ENCODE results near the gene PAK5.

Gene PAK5

GRCh38 chr20:9838378-9839295, at the start of gene PAK5:
Gene PAK5 (minus strand): TSS chr20:9839076. CDS start chr20:9644328, 194,748 bp downstream.
- DNase-seq (ENCODE audit: low spot score), result peak; percentile 89

GRCh38 chr20:9887706-9888105, 48.8 kb upstream of the PAK5 start:
- no peak for DNase-seq (ENCODE audit: low spot score)

GRCh38 chr20:9886227-9886626, 47.4 kb upstream of the PAK5 start:
- DNase-seq (ENCODE audit: low spot score), result no peak

- no peak for DNase-seq (ENCODE audit: low spot score)
Observed at GRCh38 chr20:9884666-9885065, 45.8 kb upstream of the PAK5 start.

GRCh38 chr20:9884061-9884460, 45.2 kb upstream of the PAK5 start:
- DNase-seq (ENCODE audit: low spot score), result peak; percentile 51

GRCh38 chr20:9877932-9878495, 39.1 kb upstream of the PAK5 start:
- DNase-seq (ENCODE audit: low spot score), result no peak

GRCh38 chr20:9867196-9867980, 28.5 kb upstream of the PAK5 start:
- peak; percentile 60 for DNase-seq (ENCODE audit: low spot score)

GRCh38 chr20:9852566-9852965, 13.7 kb upstream of the PAK5 start:
- no peak for DNase-seq (ENCODE audit: low spot score)

GRCh38 chr20:9839626-9840025, 750 bp upstream of the PAK5 start:
- DNase-seq (ENCODE audit: low spot score), result no peak

- DNase-seq (ENCODE audit: low spot score), result peak; percentile 70
Observed at GRCh38 chr20:9838035-9838377, 870 bp downstream of the PAK5 start.

GRCh38 chr20:9837634-9838033, 1.2 kb downstream of the PAK5 start:
- DNase-seq (ENCODE audit: low spot score), result peak; percentile 61

GRCh38 chr20:9835302-9835701, 3.6 kb downstream of the PAK5 start:
- DNase-seq (ENCODE audit: low spot score), result peak; percentile 63

- DNase-seq (ENCODE audit: low spot score), result no peak
Observed at GRCh38 chr20:9831032-9831431, 7.8 kb downstream of the PAK5 start.

- DNase-seq (ENCODE audit: low spot score), result no peak
Observed at GRCh38 chr20:9829835-9830234, 9.0 kb downstream of the PAK5 start.

- DNase-seq (ENCODE audit: low spot score), result no peak
Observed at GRCh38 chr20:9817654-9818053, 21.2 kb downstream of the PAK5 start.

- peak; percentile 55 for DNase-seq (ENCODE audit: low spot score)
Observed at GRCh38 chr20:9815632-9816031, 23.2 kb downstream of the PAK5 start.

- DNase-seq (ENCODE audit: low spot score), result no peak
Observed at GRCh38 chr20:9810738-9811137, 28.1 kb downstream of the PAK5 start.

GRCh38 chr20:9809271-9809670, 29.6 kb downstream of the PAK5 start:
- DNase-seq (ENCODE audit: low spot score), result no peak

GRCh38 chr20:9808166-9808565, 30.7 kb downstream of the PAK5 start:
- DNase-seq (ENCODE audit: low spot score), result peak; percentile 58

GRCh38 chr20:9807136-9807535, 31.7 kb downstream of the PAK5 start:
- peak; percentile 94 for DNase-seq (ENCODE audit: low spot score)

- no peak for DNase-seq (ENCODE audit: low spot score)
Observed at GRCh38 chr20:9800421-9800820, 38.5 kb downstream of the PAK5 start.

GRCh38 chr20:9794831-9795230, 44.0 kb downstream of the PAK5 start:
- peak; percentile 83 for DNase-seq (ENCODE audit: low spot score)

GRCh38 chr20:9792674-9793073, 46.2 kb downstream of the PAK5 start:
- DNase-seq (ENCODE audit: low spot score), result no peak

Data from cerebellar cortex (tissue), 1 donor.